ENCODE results near the gene AMOTL1.

AMOTL1 gene

DNA sequence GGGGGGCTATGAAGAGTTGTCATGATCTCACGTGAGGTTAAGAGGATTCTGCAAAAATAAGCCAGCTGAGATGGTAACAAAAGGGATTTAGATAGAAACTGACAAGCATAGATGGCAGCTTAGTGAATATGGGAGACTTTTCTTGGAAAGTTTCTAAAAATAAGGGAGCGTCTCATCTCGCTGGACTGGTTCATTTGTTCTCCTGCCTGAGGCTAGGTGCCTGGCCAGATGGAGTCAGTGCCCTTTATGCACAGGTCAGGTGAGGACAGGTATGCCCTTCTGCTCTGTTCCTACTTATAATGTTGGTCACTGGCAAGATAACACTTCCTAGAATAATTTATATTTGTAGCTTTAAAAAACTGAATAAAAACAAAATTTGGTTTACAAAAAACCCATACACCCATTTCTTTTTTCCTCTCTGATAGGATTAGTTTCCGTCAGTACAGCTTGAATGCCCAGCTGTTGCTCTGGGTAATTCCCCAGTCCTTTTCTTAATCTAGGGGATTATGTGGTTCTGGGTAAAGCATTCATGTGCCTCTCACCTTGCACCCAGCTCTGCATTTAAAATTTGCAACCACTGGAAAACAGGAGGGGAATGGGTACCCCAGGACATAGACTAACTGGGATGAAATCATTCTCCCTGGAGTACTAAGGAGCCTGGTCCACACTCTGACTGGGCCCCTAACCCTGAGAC is 90.0 kb downstream of the AMOTL1 start:
- no peak for DNase-seq

DNA sequence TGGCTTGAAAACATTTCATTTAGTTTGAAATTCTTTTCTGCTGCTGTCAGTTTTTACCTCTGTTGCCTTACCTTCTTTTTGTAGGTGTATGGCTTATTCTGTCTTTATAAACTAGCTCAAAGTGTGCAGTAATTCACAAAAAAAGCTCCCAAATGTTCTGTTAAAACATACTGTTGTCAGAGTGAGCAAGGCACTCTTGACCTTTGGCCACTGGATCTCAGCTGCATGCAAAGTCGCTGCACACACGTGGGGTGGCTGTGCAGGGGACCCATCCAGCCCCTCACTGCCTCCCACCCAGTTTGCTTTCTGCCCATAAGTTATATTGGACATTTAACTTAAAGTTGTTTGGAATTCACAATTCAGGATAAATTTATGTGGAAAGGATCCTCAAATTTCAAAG is 92.2 kb downstream of the AMOTL1 start:
- DNase-seq = peak in 1 of 2 experiments; percentile 47

DNA sequence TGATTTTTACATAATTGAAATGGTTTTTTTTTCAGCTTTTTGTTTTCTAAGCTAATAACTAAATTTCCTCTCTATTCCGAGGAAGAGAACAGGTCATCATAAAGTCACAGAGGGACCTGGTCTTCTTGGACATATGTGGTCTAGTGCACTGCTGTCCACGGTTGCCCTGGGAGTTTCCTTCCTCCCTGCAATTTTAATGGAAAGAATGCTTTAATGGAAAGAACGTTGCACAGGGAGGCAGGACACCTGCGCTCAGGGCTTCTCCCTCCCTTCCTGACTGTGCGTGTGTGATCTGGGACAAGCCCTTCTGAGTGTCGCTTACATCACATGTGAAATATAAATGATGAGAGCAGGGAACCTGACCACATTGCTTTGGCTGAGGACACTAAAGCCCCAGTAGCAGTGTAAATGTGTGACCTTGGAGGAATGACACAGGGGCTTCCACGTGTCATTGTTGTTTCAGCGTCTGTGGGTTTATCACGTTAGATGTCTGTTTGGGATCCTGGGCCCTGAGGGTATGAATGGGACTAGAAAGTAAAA is 93.2 kb downstream of the AMOTL1 start:
- no peak for DNase-seq

DNA sequence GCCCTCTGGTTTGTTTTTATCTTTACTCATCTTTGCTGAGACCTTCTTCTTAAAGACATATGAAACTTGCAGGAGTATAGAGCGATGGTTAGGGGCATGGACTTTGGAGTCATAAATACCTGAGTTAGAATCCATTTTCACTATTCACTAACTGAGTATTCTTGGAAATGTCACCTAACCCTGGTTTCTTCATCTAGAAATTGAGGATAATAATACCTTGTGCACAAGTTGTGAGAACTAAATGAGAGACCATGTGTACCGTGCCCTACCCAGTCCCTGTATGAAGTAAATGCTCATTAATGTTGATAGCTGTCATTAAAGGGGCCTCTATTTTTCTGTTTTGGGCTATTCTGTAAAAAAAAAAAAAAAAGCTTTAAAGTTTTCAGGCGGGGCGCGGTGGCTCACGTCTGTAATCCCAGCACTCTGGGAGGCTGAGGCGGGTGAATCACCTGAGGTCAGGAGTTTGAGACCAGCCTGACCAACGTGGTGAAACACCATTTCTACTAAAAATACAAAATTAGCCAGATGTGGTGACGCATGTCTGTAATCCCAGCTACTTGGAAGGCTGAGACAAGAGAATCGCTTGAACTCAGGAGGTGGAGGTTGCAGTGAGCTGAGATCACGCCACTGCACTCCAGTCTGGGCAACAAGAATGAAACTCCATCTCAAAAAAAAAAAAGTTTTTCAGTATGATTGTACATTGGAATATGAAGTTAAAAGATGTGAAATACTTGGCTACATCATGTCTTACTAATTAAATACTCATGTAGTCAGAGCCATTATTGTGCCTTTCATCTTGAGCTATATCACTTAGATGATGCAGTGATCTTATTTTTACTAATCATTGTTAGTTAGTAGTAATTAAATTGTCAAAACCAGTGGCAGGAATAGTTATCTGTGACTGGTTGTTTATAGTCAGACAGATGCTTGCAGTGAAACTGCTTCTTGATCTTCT is 95.0 kb downstream of the AMOTL1 start:
- DNase-seq = no peak

DNA sequence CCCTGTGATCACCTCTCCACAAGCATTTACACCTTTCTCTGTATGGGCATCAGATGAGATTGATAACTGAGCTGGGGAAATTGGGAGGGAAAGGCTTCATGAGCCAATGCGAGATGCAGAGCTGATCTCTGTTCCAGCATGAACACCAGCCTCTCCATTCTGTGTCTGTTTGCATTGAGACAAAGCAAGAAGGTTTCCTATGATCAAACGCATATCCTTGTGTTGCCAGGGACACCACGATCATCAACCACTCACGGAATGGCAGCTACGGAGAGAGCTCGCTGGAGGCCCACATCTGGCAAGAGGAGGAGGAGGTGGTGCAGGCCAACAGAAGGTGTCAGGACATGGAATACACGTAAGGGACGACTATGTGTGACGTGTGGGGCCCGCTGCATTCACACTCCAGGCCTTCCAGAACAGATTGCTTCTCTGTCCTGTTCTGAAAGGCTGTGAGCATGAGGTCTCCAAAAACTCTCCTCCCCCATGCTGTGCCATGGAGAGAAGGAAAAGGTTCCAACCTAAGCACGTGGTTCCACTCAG is 96.4 kb downstream of the AMOTL1 start:
- DNase-seq = no peak

DNA sequence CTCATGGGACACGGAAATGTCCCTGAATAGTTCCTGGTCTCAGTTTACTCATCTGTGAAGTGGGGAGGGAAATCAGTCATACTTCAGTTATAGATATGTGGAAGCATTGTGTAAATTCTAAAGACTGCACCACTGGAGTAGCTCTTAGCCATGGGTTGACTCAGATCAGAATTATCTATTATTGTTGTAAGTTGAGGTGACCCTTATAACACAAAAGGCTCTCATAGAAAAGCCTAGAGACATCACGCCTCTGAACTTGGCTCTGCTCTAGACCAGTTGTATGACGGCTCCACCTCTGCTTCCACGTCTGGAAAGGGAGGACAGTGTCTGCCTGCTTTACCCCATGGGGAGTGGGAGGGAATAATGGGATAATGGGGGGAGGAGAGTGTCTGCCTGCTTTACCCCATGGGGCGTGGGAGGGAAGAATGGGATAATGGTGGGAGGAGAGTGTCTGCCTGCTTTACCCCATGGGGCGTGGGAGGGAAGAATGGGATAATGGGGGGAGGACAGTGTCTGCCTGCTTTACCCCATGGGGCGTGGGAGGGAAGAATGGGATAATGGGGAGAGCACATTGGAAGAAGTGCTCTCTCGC is 98.2 kb downstream of the AMOTL1 start:
- no peak for DNase-seq

DNA sequence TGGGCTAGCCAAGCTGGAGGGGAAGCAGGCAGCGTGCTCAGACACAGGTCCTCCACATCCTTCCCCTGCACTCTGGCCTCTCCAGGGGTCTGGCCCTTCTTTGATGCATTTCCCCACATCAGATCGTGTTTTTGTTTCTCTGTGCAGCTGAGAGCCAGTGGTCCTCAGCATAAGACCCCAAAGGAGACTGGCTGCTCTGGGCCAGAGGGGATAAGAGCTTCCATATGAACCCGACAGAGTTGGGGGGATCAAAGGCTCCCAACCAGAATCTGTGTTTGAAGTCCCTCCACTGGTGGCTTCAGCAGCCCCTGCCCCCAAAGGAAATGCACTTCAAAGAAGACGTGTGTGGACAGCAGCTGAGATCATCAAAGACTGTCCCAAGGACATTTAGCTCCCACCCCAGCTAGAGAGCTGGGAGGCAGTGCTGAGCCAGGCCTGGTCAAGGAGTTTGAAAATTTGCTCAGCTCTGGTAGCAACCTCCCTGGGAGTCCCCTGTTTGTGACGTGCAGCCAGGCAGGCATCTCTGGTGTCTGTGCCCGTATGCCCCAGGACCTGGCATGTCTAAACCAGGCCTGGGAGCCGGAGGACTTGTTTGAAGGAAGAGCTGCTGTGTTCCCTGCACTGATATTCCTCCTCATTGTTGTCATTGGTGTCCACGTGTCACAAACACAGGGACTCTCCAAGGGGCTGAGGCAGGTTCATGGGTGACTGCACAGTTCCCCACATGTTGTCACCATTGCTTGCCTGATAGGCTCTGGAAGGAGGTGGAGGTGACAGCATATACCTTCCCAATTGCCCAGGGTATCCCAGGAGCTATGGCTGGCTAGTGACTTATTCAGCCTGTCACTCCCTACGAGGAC is 99.0 kb downstream of the AMOTL1 start:
- no peak for DNase-seq

DNA sequence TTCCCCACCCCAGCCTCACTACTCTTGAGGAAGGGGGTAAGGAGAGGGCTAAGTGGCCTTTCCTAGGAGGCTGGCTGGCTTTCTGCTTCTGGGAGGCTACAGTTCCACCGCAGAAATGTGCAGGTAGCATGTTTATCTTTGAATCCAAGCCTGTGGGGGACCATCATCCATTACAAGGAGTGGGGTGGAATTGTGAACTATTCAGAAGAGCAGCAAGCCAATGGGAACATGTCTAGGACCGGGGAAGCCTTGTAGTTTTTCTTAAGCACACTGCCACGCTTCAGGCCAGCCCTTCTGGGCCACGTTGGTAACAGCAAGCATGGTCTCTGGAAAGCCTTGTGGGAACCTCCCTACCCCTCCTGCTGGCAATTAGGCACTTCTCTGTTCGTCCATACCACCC is 100.3 kb downstream of the AMOTL1 start:
- DNase-seq = no peak

DNA sequence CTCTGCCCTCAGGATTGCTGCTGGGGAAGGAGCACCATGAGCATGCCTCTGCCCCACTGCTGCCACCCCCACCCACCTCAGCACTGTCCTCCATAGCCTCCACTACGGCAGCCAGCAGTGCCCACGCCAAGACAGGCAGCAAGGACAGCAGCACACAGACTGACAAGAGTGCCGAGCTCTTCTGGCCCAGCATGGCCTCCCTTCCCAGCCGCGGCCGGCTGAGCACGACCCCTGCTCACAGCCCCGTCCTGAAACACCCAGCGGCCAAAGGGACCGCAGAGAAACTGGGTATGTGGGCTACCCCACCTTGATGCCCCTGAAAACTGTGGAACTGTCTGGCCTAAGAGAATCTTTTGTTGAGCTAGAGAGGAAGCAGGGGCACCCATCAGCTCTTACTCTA is 101.0 kb downstream of the AMOTL1 start:
- DNase-seq = no peak

DNA sequence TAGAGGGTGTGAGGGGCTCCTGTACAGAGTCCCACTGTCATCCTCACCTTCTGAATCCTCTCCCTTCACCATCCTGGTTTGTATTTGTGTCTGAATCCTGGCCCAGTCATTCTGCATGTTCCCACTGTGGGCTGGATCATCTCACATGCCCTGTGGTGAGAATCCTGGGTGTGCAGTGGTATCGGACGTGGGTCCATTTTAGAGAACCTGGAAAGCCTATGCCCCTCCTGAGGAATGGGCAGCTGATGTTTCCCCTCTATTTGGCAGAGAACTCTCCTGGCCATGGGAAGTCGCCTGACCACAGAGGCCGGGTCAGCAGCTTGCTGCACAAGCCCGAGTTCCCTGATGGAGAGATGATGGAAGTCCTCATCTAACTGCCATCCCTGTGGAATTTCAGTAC is 102.3 kb downstream of the AMOTL1 start:
- DNase-seq = no peak

DNA sequence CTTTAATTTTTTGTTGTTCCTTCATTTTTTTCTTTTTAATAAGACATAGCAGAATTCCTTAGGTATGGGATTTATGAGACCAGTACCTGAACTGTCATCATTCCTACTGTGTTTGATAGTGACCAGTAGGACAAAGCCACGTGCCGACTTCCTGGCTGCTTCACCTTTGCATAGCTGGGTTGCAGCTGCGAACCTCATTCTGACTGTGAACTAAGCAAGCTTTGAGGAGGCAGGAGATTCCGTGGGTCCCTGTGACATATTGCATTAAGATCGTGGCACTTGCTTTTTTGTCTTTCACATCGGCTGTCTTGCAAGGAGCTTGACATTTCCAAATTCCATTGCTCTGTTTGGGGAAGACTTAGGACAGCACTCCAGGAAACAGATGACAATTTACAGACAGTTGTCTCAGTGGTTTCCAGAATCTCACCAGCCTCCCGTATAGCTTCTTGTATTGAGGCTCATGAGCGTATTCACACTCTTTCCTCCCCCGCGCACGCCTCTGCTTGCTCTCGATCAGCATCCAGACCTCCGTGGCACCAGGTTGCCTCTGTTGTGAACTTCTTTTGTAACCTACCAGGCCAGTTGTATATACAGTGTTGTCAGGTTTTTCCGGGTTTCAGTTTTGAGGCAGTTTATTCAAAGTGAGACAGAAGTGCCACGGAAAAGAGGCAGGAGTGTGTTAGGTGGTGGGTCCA is 103.5 kb downstream of the AMOTL1 start:
- DNase-seq = no peak

DNA sequence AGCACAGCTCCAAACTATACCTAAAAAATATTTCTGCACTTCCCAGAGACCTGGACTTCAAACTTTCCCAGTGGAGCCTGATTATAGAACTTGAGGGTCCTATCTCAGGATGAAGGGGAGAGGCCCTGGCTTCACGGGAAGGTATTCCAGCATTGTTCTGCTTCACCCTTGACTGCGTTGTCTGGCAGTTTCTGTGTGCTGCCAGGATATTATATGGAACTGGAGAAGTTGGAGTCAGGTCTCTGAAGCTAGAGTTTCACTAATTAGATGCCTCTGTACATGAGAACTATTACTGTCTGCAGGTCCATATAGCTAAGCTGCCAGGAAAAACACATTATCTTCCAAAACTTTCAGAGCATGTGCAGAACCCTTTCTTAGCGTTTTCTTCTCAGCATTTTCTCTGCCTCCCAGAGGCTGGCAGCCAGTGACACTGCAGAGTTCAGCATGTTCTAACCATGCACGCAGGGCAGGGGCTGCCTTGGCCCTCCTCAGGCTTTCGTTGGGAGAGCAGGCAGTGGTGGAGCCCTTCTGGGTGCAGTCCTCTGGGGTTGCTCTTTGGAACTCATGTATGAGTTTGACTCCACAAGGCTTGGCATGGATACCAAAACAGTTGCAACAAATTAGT is 105.9 kb downstream of the AMOTL1 start:
- DNase-seq = no peak

DNA sequence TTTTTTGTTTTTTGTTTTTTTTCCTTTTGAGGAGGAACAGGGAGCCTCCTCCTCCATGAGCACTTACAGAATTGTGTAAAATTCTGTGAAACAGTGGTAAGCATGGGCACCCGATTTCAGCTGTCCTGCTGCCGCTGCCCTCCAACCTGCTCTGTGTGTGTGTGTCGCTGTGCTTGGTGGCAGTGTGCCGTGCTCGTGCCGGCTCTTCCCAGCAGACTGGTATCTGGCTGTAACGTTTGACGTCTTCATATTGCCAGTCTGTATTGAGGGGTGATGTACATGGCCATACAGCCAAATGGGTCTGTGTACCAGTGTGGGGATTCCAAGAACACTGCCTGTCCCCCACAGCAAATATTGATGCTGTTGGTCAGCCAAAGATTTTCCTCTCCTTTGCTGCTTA is 108.1 kb downstream of the AMOTL1 start:
- DNase-seq = no peak

DNA sequence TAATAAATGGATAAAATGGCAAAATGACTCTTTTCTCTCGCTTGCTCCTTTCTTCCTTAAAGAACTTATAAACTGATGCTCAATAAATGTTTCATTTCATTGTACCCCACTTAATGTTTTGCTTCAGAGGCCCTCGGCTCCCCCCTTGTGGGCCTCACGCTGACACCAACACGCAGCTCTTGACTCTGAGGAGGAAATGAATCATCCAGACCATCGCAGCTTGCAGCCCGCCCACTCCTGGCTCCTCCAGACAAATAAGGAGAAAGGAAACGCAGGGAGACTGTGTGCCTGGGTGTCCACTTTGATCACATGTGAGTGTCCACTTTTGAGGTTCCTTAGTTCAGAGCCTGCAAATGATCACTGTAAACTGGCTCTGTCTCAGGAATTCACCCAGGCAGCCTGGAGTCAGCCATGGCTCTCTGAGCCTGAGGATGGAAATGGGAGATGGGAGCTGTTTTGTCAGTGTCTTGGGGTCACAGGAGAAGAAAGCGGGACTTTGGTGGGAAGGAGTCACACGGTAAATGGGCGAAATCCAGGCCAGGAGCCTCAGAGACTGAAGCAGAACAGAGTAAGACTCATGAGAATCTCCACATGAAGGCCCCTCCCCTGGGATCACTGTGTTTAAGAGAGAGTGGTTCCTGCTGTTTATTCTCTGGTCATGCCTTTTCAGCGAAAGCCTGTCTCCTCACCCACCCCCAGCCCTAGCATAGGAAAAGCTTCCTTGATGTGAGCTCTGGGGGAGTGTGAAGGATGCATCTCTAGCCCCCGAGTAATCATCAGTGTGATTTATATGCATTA is 108.7 kb downstream of the AMOTL1 start:
- DNase-seq = no peak

DNA sequence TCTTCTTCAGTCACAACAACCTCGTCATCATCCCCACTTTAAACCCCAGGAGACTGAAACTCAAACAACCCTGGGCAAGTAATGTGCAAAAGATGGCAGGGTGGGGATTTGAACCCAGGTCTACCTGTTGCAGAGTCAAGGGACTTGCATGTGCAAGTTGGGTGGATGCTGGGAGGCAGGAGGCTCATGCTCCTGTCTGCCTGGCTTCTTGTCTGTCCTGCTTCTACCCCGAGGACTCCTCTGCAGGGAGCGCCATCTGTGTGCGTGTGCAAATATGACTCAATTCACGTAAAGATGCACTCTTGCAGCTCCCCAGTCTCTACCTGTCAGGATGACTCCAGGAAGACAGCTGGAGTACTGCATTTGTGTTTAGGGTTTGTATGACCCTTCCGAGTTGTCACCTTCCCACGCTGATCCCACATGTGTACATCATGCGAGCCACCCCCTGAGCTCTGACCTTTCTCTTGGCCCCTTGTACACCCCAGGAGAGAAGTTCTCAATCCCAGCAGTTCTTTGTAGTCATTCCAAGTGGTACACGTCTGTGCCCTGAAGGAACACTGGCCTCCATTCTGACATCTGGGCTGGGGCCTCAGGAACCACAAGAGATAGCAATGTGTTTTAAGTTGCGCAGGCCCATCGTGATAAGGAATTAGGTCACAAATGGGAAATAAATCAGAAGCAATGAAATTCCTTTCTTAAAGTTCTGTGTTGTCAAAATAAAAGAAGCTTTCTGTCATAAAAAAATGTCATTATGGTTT is 109.5 kb downstream of the AMOTL1 start:
- no peak for DNase-seq

DNA sequence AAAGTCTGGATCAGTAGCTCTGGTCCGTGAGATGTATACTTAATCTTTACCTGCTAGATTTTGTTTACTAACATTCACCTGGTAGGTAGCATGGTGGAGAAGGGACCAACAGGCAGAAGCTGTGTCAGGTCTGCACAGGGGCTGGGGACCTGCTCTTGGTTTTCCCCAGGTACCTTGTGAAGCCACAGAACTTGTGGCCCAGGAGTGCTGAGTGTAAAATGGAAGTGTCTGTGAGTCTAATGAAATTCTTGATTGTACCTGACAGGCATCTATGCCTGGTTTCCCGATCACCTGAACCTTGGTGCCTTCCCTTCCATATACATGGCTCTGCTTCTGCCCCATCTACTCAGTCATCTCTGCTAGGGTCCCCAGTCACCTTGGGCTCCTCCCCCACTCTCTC is 110.8 kb downstream of the AMOTL1 start:
- DNase-seq = no peak

DNA sequence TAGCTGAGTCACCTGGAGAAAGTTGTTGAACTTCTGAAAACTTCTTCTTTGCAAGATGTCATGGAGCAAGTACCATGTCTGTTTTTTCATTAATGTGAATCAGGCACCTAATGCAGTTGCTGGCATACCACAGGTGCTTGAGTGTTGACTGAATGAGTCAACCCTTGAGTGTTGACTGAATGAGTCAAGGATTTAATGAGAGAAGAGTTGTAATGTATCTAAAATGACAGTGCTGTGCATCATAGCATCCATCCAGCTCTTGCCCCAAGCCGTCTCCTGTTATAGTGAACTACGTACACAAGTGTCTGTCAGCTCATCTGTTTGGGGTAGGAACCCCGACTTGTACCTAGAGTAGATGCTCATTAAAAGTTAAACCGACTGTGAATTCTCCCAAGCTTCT is 112.1 kb downstream of the AMOTL1 start:
- DNase-seq = no peak

DNA sequence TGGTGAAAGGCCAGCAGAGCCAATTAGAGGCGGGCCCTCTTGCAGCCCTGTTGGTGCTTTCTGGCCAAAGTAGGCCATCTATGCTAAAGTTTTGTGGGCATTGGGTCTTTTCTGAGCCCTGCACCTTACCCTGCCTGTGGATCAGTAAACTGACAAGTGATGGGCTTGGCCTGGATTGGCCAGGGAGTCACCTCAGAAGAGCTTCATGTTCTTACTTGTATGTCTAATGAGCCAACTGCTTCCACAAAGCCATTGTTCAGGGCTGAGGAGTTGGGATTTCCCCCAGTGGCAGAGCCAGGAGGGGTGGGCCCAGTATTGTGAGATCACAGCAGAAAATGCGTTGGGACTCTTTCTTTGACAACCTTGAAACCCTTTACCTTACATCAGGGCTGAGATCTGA is 114.8 kb downstream of the AMOTL1 start:
- no peak for DNase-seq

DNA sequence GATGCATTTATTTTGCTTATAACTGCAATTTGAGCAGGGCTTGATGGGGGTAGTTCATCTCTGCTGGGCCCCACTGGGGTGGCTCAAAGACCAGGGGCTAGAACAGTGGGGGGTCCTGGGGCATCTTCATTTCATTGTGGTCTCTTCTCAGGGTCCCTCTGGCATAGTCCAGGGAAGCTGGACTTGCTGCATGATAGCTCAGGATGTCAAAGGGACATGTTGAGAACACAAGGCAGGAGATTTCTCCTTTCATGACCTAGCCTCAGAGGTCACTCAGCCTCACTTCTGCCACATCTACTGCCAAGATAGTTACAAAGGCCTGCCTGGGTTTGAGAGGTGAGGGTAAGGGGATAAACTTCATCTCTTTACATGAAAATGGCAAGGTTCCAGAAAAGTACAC is 115.7 kb downstream of the AMOTL1 start:
- no peak for DNase-seq

DNA sequence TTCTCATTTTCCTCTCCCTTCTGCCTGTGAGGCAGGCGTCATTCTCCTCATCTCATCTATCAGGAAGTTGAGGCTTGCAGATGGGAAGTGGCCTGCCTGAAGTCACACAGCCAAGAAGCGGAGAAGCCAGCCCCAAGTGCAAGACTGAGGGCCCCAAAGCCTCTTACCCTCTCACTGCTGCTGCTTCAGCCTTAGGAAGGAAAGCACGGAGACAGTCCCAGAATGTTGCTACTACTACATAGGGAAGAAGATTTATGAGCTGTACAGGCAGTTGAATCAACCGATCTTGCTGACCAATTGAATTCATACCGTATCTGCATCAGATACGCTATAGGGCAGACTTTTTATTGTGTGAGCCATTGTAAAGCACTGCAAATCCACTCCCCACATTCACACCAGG is 116.2 kb downstream of the AMOTL1 start:
- no peak for DNase-seq
